Activated T-helper 17 cell treated with anti-CD3 and anti-CD28 coated beads, Interleukin-2, amount 50 U/mL, for 72 hours (primary cell): ENCODE measurements around the gene CCDC57. TPM values are rescaled to one million over a fixed set of nuclear protein-coding genes. Genes with fewer than 3 reads are reported as not detected.

ENCODE experiments used
- ATAC-seq: fragments of 150-1000 bp; cut with Tn5 transposase; replicated peaks from 2 replicates; pipeline ENCODE4 v1.10.0; 2021; ENCODE audit warnings: mild to moderate bottlenecking, moderate library complexity
- H3K27ac Mint-ChIP-seq: one replicate; pipeline ENCODE4 v1.8.0; 2022; ENCODE audit warnings: mixed read lengths
- H3K27me3 Mint-ChIP-seq: one replicate; pipeline ENCODE4 v1.8.0; 2022; ENCODE audit warnings: mixed read lengths
- H3K36me3 Mint-ChIP-seq: one replicate; pipeline ENCODE4 v1.8.0; 2022; ENCODE audit warnings: low read depth, mild to moderate bottlenecking, mixed read lengths
- H3K4me1 Mint-ChIP-seq: one replicate; pipeline ENCODE4 v1.8.0; 2022; ENCODE audit warnings: mixed read lengths
- H3K4me3 Mint-ChIP-seq: one replicate; pipeline ENCODE4 v1.8.0; 2022; ENCODE audit warnings: mild to moderate bottlenecking, mixed read lengths
- H3K9me3 Mint-ChIP-seq: one replicate; pipeline ENCODE4 v1.8.0; 2022; ENCODE audit warnings: mixed read lengths
- total RNA-seq, 2 donors: library from RNA; stranded (reverse); gene quantifications; one replicate each; pipeline ENCODE4 v1.2.3, GENCODE V29; 2022

The CCDC57 gene
- total RNA-seq, 2 donors from 2014 or later = 36.9 to 37.7 TPM

- no peak overlapping the region for H3K4me3 Mint-ChIP-seq
- H3K27ac Mint-ChIP-seq = peak overlapping the region; percentile 38
- peaks cover 91% of the 10 kb centered on the region for H3K36me3 Mint-ChIP-seq
- H3K4me1 Mint-ChIP-seq = peaks cover 15% of the 10 kb centered on the region
- H3K27me3 Mint-ChIP-seq = no peaks in the 10 kb centered on the region
- no peak for ATAC-seq
- H3K9me3 Mint-ChIP-seq = no peaks in the 10 kb centered on the region
Measured at GRCh38 chr17:82248815-82249674, 36.4 kb upstream of the CCDC57 start.

GRCh38 chr17:82247856-82248671 is 35.4 kb upstream of the CCDC57 start:
- Mint-ChIP-seq H3K9me3 (no peaks in the 10 kb centered on the region), H3K27me3 (no peaks in the 10 kb centered on the region), H3K4me3 (no peak overlapping the region), H3K27ac (peak overlapping the region; percentile 44), H3K4me1 (peaks cover 18% of the 10 kb centered on the region), H3K36me3 (peaks cover 97% of the 10 kb centered on the region)
- no peak for ATAC-seq

- Mint-ChIP-seq H3K4me3 (no peak overlapping the region), H3K27me3 (no peaks in the 10 kb centered on the region), H3K36me3 (peaks cover 97% of the 10 kb centered on the region), H3K9me3 (no peaks in the 10 kb centered on the region), H3K27ac (peak overlapping the region; percentile 96), H3K4me1 (peaks cover 23% of the 10 kb centered on the region)
- ATAC-seq = no peak
Measured at GRCh38 chr17:82247182-82247823, 34.7 kb upstream of the CCDC57 start.

- peak overlapping the region; percentile 96 for H3K27ac Mint-ChIP-seq
- peak overlapping the region; percentile 14 for H3K4me3 Mint-ChIP-seq
- H3K27me3 Mint-ChIP-seq = no peaks in the 10 kb centered on the region
- no peaks in the 10 kb centered on the region for H3K9me3 Mint-ChIP-seq
- peaks cover 25% of the 10 kb centered on the region for H3K4me1 Mint-ChIP-seq
- ATAC-seq = no peak
- peaks cover 97% of the 10 kb centered on the region for H3K36me3 Mint-ChIP-seq
Measured at GRCh38 chr17:82246365-82247181, 33.9 kb upstream of the CCDC57 start.

GRCh38 chr17:82246040-82246364 is 33.4 kb upstream of the CCDC57 start:
- ATAC-seq = no peak
- Mint-ChIP-seq H3K4me3 (peak overlapping the region; percentile 14), H3K4me1 (peaks cover 28% of the 10 kb centered on the region), H3K27me3 (no peaks in the 10 kb centered on the region), H3K36me3 (peaks cover 96% of the 10 kb centered on the region), H3K9me3 (no peaks in the 10 kb centered on the region), H3K27ac (peak overlapping the region; percentile 96)

- Mint-ChIP-seq H3K4me1 (peaks cover 33% of the 10 kb centered on the region), H3K36me3 (peaks cover 96% of the 10 kb centered on the region), H3K9me3 (no peaks in the 10 kb centered on the region), H3K27me3 (no peaks in the 10 kb centered on the region), H3K4me3 (no peak overlapping the region), H3K27ac (peak overlapping the region; percentile 96)
- no peak for ATAC-seq
Measured at GRCh38 chr17:82245134-82246039, 32.7 kb upstream of the CCDC57 start.

- Mint-ChIP-seq H3K27ac (peak overlapping the region; percentile 96), H3K36me3 (peaks cover 98% of the 10 kb centered on the region), H3K4me1 (peaks cover 34% of the 10 kb centered on the region), H3K27me3 (no peaks in the 10 kb centered on the region), H3K4me3 (peak overlapping the region; percentile 43), H3K9me3 (no peaks in the 10 kb centered on the region)
- no peak for ATAC-seq
Measured at GRCh38 chr17:82244413-82245133, 31.9 kb upstream of the CCDC57 start.

- Mint-ChIP-seq H3K9me3 (no peaks in the 10 kb centered on the region), H3K36me3 (peaks cover 98% of the 10 kb centered on the region), H3K4me1 (peaks cover 34% of the 10 kb centered on the region), H3K27me3 (no peaks in the 10 kb centered on the region), H3K27ac (peak overlapping the region; percentile 96), H3K4me3 (peak overlapping the region; percentile 43)
- ATAC-seq = no peak
Measured at GRCh38 chr17:82243648-82244412, 31.2 kb upstream of the CCDC57 start.

- Mint-ChIP-seq H3K36me3 (peaks cover 98% of the 10 kb centered on the region), H3K27ac (peak overlapping the region; percentile 96), H3K9me3 (no peaks in the 10 kb centered on the region), H3K27me3 (no peaks in the 10 kb centered on the region), H3K4me3 (peak overlapping the region; percentile 65), H3K4me1 (peaks cover 35% of the 10 kb centered on the region)
- ATAC-seq = no peak
Measured at GRCh38 chr17:82242977-82243647, 30.5 kb upstream of the CCDC57 start.

GRCh38 chr17:82242698-82242976 is 30.0 kb upstream of the CCDC57 start:
- Mint-ChIP-seq H3K36me3 (peaks cover 98% of the 10 kb centered on the region), H3K27me3 (no peaks in the 10 kb centered on the region), H3K27ac (peak overlapping the region; percentile 96), H3K4me3 (peak overlapping the region; percentile 65), H3K4me1 (peaks cover 31% of the 10 kb centered on the region), H3K9me3 (no peaks in the 10 kb centered on the region)
- no peak for ATAC-seq

GRCh38 chr17:82241926-82242697 is 29.5 kb upstream of the CCDC57 start:
- Mint-ChIP-seq H3K9me3 (no peaks in the 10 kb centered on the region), H3K36me3 (peaks cover 98% of the 10 kb centered on the region), H3K27me3 (no peaks in the 10 kb centered on the region), H3K27ac (peak overlapping the region; percentile 96), H3K4me3 (peak overlapping the region; percentile 65), H3K4me1 (peaks cover 35% of the 10 kb centered on the region)
- ATAC-seq = peak; percentile 0
